H9 (cell line): ENCODE data around the gene FARS2. TPM values are rescaled to one million over a fixed set of nuclear protein-coding genes. Genes with fewer than 3 reads are reported as not detected.

Experiments used
- DNase-seq: peaks from one replicate; pipeline ENCODE4 v3.0.0-alpha.2; 2017
- H2AFZ ChIP-seq: one replicate; pipeline ENCODE4 v1.6.1; 2013; ENCODE audit warnings: mild to moderate bottlenecking, low read length, control low read depth, moderate library complexity
- H2AK5ac ChIP-seq: 2 replicates; pipeline ENCODE4 v1.6.1; 2013; ENCODE audit warnings: low read length, control low read depth, mixed read lengths; ENCODE audit not compliant: insufficient read length
- H2BK120ac ChIP-seq: one replicate; pipeline ENCODE4 v1.6.1; 2013; ENCODE audit warnings: low read depth, mild to moderate bottlenecking, low read length, control low read depth, inconsistent platforms; ENCODE audit not compliant: poor library complexity, severe bottlenecking
- H2BK12ac ChIP-seq: 2 replicates; pipeline ENCODE4 v1.6.1; 2013; ENCODE audit warnings: low read length, control low read depth, mixed read lengths, low read depth; ENCODE audit not compliant: insufficient read length
- H2BK15ac ChIP-seq: 2 replicates; pipeline ENCODE4 v1.6.1; 2013; ENCODE audit warnings: low read depth, low read length, control low read depth
- H2BK20ac ChIP-seq: one replicate; pipeline ENCODE4 v1.6.1; 2013; ENCODE audit warnings: low read depth, mild to moderate bottlenecking, low read length, control low read depth, inconsistent platforms; ENCODE audit not compliant: poor library complexity, severe bottlenecking
- H2BK5ac ChIP-seq: 2 replicates; pipeline ENCODE4 v1.6.1; 2013; ENCODE audit warnings: low read length, control low read depth, mixed read lengths; ENCODE audit not compliant: insufficient read length
- H3K14ac ChIP-seq: 2 replicates; pipeline ENCODE4 v1.6.1; 2013; ENCODE audit warnings: low read length, control low read depth; ENCODE audit not compliant: insufficient read depth
- H3K18ac ChIP-seq: 2 replicates; pipeline ENCODE4 v1.6.1; 2013; ENCODE audit warnings: low read depth, mild to moderate bottlenecking, mixed read lengths, low read length, control low read depth; ENCODE audit not compliant: insufficient read length
- H3K23ac ChIP-seq: 2 replicates; pipeline ENCODE4 v1.6.1; 2013; ENCODE audit warnings: low read length, control low read depth, mixed read lengths, low read depth; ENCODE audit not compliant: insufficient read length
- H3K23me2 ChIP-seq: 2 replicates; pipeline ENCODE4 v1.6.1; 2013; ENCODE audit warnings: low read depth, mild to moderate bottlenecking, mixed read lengths, low read length, control low read depth; ENCODE audit not compliant: insufficient read length, poor library complexity, severe bottlenecking
- H3K27ac ChIP-seq: 2 replicates; pipeline ENCODE4 v1.5.1; 2013; ENCODE audit warnings: low read length, control low read depth, mixed read lengths, low read depth; ENCODE audit not compliant: insufficient read length
- H3K27me3 ChIP-seq: 2 replicates; pipeline ENCODE4 v1.6.1; 2013; ENCODE audit warnings: low read length, control low read depth, inconsistent platforms; ENCODE audit not compliant: insufficient read depth
- H3K4ac ChIP-seq: 2 replicates; pipeline ENCODE4 v1.6.1; 2013; ENCODE audit warnings: low read depth, mild to moderate bottlenecking, control low read depth, inconsistent platforms, low read length, moderate library complexity
- H3K4me1 ChIP-seq: 2 replicates; pipeline ENCODE4 v1.6.1; 2013; ENCODE audit warnings: low read length, control low read depth, inconsistent platforms; ENCODE audit not compliant: insufficient read depth
- H3K4me2 ChIP-seq: 2 replicates; pipeline ENCODE4 v1.6.1; 2013; ENCODE audit warnings: low read length, control low read depth, mixed read lengths; ENCODE audit not compliant: insufficient read length, insufficient read depth
- H3K56ac ChIP-seq: 2 replicates; pipeline ENCODE4 v1.6.1; 2013; ENCODE audit warnings: low read depth, mild to moderate bottlenecking, mixed read lengths, low read length, control low read depth; ENCODE audit not compliant: insufficient read length
- H3K79me1 ChIP-seq: 2 replicates; pipeline ENCODE4 v1.6.1; 2013; ENCODE audit warnings: low read depth, mild to moderate bottlenecking, moderate library complexity, low read length, control low read depth, inconsistent platforms; ENCODE audit not compliant: insufficient read depth, poor library complexity, severe bottlenecking
- H3K79me2 ChIP-seq: 2 replicates; pipeline ENCODE4 v1.6.1; 2013; ENCODE audit warnings: low read length, control low read depth, inconsistent platforms; ENCODE audit not compliant: insufficient read depth
- H3K9ac ChIP-seq: 2 replicates; pipeline ENCODE4 v1.6.1; 2013; ENCODE audit warnings: low read length, control low read depth, mixed read lengths; ENCODE audit not compliant: insufficient read length; ENCODE audit errors: extremely low read depth
- H3K9me3 ChIP-seq: one replicate; pipeline ENCODE4 v1.6.1; 2013; ENCODE audit warnings: low read depth, low read length, inconsistent platforms; ENCODE audit not compliant: control insufficient read depth
- H3T11ph ChIP-seq: one replicate; pipeline ENCODE4 v1.6.1; 2013; ENCODE audit warnings: mild to moderate bottlenecking, low read length, control low read depth, inconsistent platforms
- H4K20me1 ChIP-seq: one replicate; pipeline ENCODE4 v1.6.1; 2013; ENCODE audit not compliant: control insufficient read depth, insufficient read length, insufficient read depth
- H4K5ac ChIP-seq: 2 replicates; pipeline ENCODE4 v1.6.1; 2013; ENCODE audit warnings: low read depth, mild to moderate bottlenecking, mixed read lengths, low read length, control low read depth; ENCODE audit not compliant: insufficient read length
- H4K8ac ChIP-seq: replicated peaks from 2 replicates; pipeline ENCODE4 v1.6.1; 2013; ENCODE audit warnings: low read length, control low read depth, mixed read lengths, low read depth; ENCODE audit not compliant: insufficient read length
- H4K91ac ChIP-seq: 2 replicates; pipeline ENCODE4 v1.6.1; 2013; ENCODE audit warnings: low read depth, mild to moderate bottlenecking, moderate library complexity, mixed read lengths, low read length, control low read depth; ENCODE audit not compliant: insufficient read length
- H3K27ac Mint-ChIP-seq, 3 experiments: 2 replicates in 2 of 3; 3 replicates in 1 of 3; pipeline ENCODE4 v1.8.0; 2020 to 2021; ENCODE audit warnings: mixed read lengths in 3 of 3, mild to moderate bottlenecking in 1 of 3, moderate library complexity in 1 of 3
- H3K27me3 Mint-ChIP-seq: 2 replicates; pipeline ENCODE4 v1.8.0; 2021; ENCODE audit warnings: low read depth, mild to moderate bottlenecking, moderate library complexity, mixed read lengths
- H3K36me3 Mint-ChIP-seq, 3 experiments: 2 replicates in 2 of 3; 3 replicates in 1 of 3; pipeline ENCODE4 v1.8.0; 2020 to 2021; ENCODE audit warnings: low read depth in 3 of 3, mixed read lengths in 3 of 3; ENCODE audit not compliant: insufficient read depth in 1 of 3
- H3K4me1 Mint-ChIP-seq, 2 experiments: 2 replicates each; pipeline ENCODE4 v1.8.0; 2020; ENCODE audit warnings: mixed read lengths in 2 of 2
- H3K4me3 Mint-ChIP-seq, 2 experiments: 2 replicates in 1 of 2; 3 replicates in 1 of 2; pipeline ENCODE4 v1.8.0; 2020 to 2021; ENCODE audit warnings: mild to moderate bottlenecking in 2 of 2, mixed read lengths in 2 of 2, moderate library complexity in 1 of 2
- H3K9me3 Mint-ChIP-seq, 2 experiments: 2 replicates in 1 of 2; 3 replicates in 1 of 2; pipeline ENCODE4 v1.8.0; 2020; ENCODE audit warnings: mild to moderate bottlenecking in 2 of 2, mixed read lengths in 2 of 2, moderate library complexity in 1 of 2
- total RNA-seq: library from RNA; stranded (reverse); gene quantifications from 2 replicates; pipeline ENCODE4 v1.2.1, GENCODE V29; 2021
- TF ChIP-seq, protein P1 (sequence below): fragments of 200-600 bp; sonication (generic); conservative IDR thresholded peaks from 3 replicates; pipeline ENCODE4 v1.8.0; 2021; ENCODE audit warnings: antibody characterized with exemption, mild to moderate bottlenecking

FARS2 gene
- total RNA-seq, 1 experiment from 2014 or later, result 8.5 TPM

DNA sequence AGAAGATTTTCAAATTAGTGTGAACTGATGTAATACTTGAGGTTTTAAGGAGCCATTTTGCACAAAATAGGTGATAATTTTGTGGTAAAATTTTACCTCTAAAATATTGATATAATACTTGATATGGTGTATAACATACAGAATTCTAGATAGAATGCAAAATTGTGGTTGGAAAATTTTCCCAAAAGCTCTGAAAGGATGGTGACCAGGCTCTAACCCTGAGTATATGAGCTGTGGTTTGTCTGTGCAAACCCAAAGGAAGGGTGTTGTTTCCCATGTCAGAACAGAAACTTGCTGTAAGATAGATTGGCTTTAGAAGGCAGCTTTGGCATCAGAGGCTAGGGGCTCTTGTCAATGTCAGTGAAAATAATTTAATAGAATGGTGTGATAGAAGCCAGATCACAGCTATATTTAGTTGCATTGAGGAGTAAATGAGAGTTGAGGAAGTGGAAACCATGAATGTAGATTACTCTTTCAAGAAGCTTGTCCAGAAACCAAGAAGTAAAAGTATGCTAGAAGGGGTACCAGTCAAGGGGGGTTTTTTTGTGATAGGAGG, 257.7 kb downstream of the FARS2 start:
- no peaks in the 10 kb centered on the region for H3K4me1 Mint-ChIP-seq
- no peak overlapping the region for H3K4me3 Mint-ChIP-seq
- H3K36me3 Mint-ChIP-seq, result no peaks in the 10 kb centered on the region; a peak in 1 of 7 replicates
- Histone ChIP-seq H3K79me1 (no peaks in the 10 kb centered on the region), H3T11ph (no peak overlapping the region), H3K4me1 (no peaks in the 10 kb centered on the region), H4K8ac (no peak overlapping the region), H2BK12ac (no peak overlapping the region), H3K18ac (no peak overlapping the region), H3K79me2 (no peaks in the 10 kb centered on the region), H3K56ac (no peak overlapping the region), H3K9me3 (no peaks in the 10 kb centered on the region), H3K23ac (no peak overlapping the region), H3K27me3 (no peaks in the 10 kb centered on the region), H3K4ac (no peak overlapping the region), H2BK15ac (no peak overlapping the region), H3K14ac (no peak overlapping the region), H2BK5ac (no peak overlapping the region), H2BK120ac (no peak overlapping the region), H3K23me2 (no peaks in the 10 kb centered on the region), H2AFZ (no peak overlapping the region), H3K9ac (no peak overlapping the region), H4K91ac (no peak overlapping the region), H3K4me2 (no peak overlapping the region), H2AK5ac (no peak overlapping the region), H2BK20ac (no peak overlapping the region), H4K20me1 (no peaks in the 10 kb centered on the region), H4K5ac (no peak overlapping the region), H3K27ac (no peak overlapping the region)
- no peaks in the 10 kb centered on the region for H3K27me3 Mint-ChIP-seq
- TF ChIP-seq, protein P1, sequence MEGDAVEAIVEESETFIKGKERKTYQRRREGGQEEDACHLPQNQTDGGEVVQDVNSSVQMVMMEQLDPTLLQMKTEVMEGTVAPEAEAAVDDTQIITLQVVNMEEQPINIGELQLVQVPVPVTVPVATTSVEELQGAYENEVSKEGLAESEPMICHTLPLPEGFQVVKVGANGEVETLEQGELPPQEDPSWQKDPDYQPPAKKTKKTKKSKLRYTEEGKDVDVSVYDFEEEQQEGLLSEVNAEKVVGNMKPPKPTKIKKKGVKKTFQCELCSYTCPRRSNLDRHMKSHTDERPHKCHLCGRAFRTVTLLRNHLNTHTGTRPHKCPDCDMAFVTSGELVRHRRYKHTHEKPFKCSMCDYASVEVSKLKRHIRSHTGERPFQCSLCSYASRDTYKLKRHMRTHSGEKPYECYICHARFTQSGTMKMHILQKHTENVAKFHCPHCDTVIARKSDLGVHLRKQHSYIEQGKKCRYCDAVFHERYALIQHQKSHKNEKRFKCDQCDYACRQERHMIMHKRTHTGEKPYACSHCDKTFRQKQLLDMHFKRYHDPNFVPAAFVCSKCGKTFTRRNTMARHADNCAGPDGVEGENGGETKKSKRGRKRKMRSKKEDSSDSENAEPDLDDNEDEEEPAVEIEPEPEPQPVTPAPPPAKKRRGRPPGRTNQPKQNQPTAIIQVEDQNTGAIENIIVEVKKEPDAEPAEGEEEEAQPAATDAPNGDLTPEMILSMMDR, result no peak
- H3K9me3 Mint-ChIP-seq, result no peaks in the 10 kb centered on the region
- H3K27ac Mint-ChIP-seq, result no peak overlapping the region
- DNase-seq, result no peak
